Superior temporal gyrus (tissue), 1 donor: ENCODE results near the gene ITGA11.

Source experiments
- DNase-seq: peaks from one replicate; pipeline ENCODE4 v3.0.0-alpha.2; 2016; ENCODE audit errors: extremely low spot score

ITGA11 gene

DNA sequence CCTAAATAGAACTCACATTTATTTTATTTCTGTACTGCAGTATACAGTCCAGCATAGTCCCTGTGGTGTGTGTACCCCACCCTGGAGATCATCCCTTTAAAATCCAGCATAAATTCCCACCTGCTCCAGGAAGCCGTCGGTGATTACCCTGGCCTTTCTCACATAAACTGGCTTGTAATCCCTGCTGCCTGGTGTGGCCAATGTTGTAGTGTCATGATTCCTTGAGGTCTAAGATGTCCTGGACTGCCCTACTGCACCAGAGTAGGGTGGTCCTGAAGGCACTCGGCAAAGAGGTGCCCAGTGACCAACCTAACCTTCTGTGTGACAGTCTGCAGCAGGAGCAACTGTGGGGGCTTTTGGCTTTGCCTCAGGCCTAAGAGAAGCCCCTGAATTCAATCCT, 58.9 kb downstream of the ITGA11 start:
- DNase-seq, result no peak

DNA sequence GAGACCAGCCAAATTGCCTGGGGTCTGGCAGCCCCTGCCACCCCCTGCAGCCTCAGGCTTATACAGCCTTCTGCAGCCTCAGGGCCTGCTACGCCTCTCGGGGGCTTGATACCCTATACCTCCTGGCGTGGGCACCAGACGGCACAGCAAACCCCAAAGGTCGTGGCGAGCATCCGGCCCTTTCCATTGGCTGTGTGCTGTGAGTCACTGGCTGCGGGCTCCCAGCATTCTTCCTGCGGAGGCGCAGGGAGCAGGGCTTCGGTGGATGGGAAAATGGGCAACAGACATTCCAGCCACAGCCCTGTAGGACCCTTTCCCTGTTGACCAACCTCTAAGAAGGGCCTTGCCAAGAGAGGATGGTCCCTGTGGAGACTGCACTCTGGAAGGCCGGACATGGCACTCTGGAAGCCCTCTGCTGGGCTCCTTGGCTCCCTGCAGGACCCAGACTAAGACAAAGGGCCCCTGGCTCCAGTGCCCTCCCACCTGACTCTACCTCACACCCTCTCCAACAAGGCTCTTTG, 59.6 kb downstream of the ITGA11 start:
- DNase-seq, result no peak

DNA sequence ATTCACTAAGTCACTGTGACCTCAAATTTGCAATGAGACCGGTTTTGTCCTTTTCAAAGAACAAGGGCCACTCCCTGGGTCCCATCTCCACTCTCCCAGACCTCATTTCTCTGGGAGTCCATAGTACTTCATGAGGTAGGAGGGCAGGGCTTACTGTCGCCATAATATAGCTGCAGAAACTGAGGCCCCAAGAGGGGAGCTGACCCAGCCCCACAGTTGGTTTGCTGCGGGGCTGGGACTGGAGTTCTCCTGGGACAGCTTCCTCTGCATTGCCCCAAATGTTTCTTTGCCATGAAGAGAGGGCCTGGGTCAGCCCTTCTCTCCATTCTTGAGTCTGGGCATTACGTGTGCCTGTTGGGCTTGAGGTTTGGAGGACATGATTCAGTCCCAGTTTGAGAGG, 60.1 kb downstream of the ITGA11 start:
- no peak for DNase-seq

DNA sequence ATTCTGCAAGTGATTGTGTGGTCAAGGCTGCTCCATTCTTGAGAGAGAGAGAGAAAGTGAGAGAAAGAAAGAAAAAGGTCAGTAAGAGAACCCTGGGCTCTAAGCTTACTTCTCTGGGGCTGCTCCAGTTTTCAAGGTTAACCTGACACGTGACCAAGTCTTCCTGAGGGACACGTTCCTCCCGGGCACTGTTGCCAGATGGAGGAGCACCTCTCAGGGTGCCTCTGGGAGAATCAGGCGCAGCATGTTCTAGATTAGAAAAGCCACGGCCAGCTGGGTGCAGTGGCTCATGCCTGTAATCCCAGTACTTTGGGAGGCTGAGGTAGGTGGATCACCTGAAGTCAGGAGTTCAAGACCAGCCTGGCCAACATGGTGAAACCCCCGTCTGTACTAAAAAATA, 60.8 kb downstream of the ITGA11 start:
- DNase-seq, result no peak

DNA sequence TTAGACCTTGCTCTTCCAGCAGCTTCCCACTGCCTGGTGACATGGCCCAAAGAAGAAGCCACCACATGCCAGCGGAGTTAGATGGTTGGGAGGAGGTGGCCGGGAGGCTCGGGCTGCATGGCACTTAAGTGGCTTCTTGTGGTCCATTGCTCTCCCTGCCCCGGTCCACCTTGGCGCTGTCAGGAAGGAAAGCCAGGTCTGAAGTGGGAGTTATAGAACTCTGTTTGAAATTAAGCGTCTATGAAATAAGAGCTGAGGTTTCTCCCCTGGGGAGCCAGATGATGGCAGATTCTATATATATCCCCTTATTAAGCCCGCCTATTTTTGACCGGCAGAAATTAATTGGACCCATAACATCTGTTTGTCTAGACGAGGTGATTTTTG, 61.2 kb downstream of the ITGA11 start:
- DNase-seq, result no peak

DNA sequence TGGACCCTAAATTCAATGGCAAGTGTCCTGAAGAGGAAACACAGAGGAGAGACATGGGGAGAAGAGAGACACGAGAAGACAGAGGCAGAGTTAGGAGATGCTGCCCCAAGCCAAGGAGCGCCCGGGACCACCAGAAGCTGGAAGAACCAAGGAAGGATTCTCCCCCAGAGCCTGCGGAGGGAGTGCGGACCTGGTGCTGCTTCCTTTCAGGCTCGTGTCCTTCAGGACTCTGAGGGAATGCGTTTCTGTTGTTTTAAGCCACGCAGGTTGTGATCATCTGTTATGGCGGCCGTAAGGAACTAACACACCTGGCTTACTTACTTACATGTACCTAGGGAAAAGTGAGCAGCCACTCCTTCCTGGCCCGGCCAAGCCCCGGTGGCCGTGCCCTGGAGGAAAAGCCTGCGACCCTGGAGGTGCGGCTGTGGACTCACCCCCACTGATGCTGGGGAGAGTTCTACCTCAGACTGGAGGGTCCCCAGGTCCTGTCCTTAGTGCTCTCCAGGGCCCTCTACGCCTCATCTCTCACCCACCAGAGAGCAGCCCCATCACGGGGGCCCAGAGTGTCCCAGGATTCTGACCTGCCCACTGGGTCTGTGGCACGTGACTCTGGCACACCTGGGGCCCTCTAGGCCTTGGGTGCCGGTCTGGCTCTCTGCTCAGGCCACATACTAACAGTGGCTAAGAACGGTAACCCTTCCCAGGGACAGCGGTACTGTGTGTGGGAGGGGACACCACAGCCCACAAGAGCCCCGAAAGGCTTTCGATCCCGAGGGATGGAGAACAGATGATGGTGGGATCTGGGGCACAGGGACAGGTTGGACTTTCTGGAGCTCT, 61.8 kb downstream of the ITGA11 start:
- DNase-seq, result no peak

DNA sequence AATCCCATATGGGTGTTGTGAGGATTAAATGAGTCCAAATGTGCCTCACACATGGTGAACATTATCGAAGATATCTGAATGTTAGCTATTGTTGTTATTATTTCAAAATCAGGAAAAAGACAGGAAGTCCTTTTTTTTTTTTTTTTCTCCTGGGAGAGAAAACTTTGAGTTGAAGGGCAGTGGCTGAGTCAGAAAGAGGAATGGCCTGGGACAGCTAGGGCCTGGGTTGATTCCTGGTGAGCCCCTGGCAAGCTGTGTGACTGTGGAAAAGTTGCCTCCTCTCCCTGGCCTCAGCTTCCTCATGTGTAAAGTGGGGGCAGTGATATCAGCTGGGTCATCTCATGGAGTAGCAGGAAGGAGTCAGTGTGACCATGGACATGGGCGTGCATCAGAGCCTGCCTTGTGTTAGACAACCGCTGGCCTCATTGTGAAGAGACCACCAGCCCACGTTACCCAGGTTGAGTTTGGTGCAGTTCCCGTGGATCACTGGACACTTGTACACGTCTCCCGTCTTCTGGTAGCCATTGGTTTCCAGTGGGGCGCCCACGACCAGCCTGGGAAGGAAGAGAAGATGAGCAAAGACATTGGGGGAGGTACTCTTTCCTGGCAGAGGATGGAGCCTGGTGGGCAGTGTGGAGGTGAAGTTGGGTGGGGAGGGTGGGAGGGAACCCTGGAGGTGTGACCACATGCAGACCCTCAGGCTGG, 63.1 kb downstream of the ITGA11 start:
- DNase-seq, result no peak

DNA sequence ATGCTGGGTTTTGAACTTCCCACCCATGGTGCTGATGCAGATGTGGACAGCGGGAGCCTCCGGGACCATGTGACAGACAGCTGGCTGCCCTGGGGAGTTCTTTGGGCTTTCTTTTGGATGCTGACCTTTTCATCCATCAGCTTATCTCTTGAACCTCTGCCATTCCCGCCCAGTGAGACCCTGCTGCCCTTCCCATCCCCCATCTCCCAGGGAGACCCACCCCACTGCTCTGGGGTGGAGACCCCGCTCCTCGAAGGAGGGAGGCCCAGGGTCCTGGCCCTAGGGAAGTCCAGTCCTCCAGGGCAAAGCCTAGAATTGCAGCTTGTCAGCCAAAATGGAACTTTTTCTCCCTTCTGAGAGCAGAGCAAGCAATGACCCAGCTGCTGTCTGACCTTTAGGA, 64.0 kb downstream of the ITGA11 start:
- DNase-seq, result no peak

DNA sequence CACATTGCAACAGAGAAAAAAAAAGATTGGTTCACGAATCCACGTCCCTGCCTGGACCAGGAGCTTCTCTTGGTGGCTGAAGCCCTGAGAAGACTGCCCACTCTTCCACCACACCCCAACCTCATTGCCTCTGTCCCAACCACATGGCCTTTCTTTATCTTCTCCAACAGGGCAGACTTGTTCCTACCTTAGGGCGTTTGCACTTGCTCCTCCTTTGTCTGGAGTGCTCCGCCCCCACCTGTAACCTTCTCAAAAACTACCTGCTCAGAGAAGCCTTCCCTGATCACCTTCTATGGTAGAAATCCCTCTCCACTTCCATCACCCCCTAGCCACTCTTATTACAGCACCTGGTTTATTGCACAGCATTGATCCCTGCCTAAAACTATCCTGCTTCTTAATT, 64.7 kb downstream of the ITGA11 start:
- DNase-seq, result no peak

DNA sequence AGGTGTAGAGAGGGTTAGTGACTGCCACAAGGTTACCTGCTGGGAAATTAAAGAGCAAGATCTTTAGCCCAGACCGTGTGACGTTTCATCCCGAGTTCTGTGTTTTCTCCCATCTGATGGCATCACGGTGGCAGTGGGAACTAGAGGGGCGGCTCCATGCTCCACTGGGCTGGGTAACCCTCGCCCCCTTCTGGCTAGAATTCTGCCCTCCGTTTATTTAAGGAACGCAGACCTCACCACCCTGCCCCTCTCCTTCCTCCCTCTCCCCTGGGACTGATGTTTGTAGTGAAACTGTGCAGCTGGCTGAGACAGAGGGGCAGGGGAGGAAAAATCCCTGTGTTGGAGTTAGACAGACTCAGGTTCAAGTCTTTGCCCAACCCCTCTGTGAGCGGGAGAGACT, 65.6 kb downstream of the ITGA11 start:
- no peak for DNase-seq

DNA sequence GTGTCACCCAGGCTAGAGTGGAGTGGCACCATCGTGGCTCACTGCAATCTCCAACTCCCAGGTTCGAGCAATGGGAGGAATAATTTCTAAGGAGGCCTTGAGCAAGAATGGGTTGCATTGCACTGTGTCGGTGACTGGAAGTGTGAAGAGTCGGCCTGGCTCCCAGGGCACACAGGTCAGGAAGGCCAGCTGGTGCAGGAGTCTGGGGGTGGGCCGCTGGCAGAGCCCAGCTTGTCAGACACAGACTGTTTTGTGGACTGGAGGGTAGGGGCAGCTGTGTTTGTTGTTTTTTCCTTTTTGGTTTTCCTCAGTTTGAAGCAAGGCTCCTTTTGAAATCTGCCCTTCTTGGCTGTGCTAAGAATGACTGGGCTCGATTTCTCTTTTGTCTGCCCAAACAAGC, 66.2 kb downstream of the ITGA11 start:
- no peak for DNase-seq

DNA sequence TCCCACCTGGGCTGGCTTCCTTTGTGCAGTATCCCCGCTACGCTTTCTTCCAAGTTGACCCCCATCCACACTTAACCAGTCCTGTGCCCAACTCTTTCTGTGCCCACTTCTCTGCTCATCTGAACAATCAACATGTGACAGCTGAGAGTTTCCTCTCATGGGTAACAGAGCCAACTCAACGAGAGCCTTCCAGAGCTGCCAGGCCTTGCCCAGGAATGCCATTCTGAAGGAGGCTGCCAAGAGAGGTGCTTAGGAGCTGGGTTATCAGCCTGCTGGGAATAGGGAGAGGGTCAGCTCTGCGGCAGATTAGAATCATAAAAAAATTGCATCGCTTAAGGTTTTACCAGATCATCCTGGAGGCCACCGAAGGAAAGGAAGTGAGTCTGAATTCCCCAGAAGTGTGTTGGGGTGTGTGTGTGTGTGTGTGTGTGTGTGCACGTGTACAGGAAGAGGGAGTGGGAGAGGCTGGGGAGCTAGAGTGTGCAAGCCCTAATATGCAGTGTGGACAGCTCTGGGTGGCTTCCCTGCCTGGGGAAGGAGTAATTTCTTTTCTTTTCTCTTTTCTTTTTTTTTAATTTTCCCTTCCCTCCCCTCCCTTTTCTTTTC, 66.7 kb downstream of the ITGA11 start:
- DNase-seq, result no peak

DNA sequence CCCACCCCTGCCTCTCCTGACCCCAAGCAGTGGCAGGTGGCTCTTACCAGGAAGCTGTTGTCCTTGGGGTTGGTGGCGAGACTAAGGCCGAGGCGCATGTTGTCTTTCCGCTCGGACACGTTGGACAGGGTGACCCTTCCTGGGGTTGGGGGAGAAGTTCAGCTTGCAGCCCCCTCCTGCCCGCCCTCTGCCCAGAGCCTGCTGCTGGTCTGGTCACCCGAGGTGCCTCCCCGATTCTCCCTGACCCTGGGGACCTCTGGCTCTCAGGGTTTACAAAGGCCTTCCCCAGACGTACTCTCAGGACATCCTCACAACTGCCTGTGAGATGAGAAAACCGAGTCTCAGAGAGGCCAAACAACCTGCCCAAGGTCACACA, 67.3 kb downstream of the ITGA11 start:
- no peak for DNase-seq

DNA sequence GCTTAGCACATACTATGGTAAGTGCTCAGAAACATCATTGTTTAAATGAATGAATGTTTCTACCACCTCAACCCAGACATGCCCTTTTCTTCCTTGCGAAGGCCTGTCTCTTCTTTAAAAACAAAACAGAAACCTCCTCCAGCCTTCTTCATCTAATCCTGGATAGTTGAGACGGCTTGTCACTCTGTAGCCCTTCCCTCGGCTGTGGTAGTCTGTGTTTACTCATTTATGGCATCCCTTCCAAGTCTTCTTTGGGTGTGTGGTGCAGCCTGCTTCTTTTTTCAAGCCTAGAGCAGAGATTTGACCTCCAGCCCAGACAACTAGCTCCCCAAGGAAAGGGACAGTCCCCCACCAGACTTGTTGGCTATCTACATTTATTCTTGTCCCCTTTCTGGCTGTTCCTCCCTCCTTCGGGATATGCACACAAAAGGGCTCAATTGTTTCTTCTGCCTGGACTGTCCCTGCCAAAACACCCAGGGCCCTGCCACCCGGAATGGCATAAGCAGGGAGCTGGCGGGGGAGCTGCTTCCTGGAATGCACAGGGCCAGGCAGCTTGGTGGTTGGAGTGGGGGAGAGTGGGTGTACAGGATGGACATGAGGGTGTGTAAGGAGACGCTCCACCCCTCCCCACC, 67.8 kb downstream of the ITGA11 start:
- DNase-seq, result peak; percentile 41

DNA sequence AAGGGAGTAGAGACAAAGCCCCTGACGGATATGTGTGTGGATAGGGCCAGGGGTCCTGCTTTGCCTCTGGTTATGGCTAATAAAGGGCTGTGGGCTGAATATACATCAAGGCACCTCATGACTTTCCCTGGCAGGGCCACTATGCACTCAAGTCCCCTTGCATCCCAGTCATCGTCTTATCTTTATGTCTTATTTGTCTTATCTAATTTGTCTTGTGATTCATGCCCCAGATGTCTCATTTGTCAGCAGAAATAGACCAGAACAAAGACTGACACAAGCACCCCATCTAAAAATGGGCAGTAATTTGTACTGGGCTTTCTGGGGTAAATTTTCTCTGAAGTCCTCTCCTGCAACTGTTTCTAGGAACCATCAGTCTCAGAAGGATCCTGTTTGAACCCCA, 68.6 kb downstream of the ITGA11 start:
- DNase-seq, result no peak

DNA sequence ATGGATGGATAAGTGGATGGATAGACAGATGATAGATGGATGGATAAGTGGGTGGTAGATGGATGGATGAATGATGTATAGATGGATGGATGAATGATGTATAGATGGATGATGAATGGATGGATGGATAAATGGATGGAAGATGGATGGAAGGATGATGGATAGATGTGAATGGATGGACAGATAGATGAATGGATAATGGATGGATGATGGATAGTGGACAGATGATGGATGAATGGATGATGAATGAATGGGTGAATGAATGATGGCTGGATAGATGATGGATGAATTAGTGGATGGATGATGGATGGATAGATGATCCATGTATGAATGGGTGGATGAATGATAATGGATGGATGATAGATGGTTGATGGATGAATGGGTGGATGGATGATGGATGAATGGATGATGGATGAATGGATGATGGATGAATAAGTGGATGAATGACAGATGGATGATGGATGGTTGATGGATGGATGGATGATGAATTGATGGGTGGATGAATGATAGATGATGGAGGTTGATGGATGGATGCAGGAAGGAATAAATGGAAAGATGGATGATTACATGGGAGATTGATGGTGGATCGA, 69.3 kb downstream of the ITGA11 start:
- no peak for DNase-seq

DNA sequence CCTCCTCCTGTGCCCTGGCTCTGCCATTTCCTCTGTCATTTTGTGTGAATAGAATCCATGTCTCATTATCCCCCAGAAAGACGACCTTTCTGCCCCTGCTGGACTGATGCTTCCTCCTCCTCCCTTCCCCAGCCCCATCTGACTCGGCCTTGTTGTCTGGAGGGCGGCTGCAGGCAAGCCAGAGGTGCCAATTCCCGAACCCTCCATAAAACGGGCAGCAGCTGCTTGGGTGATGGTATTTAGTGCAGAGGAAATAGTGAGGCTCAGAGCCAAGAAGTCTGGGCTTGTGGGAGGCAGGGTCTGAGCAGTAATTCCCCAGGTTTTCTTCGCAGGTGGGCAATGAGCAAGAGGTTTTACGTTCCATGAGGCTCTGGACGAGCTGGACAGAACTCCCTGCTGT, 71.2 kb downstream of the ITGA11 start:
- DNase-seq, result no peak

DNA sequence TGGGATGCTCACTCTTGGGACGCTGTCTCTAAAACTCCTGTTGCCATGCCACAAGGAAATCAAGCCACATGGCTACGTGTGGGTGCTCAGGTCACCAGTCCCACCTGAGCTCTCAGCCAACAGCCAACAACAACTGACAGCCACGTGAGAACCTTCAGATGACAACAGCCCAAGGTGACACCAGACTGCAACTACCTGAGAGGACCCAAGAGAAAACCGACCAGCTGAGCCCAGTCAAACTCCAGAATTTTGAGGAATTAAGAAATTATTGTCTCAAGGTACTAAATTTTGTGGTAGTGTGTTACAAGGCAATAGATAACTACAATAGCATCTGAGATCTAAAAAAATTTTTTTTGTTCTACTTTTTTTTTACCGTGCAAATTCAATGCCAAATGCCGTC, 75.2 kb downstream of the ITGA11 start:
- no peak for DNase-seq

DNA sequence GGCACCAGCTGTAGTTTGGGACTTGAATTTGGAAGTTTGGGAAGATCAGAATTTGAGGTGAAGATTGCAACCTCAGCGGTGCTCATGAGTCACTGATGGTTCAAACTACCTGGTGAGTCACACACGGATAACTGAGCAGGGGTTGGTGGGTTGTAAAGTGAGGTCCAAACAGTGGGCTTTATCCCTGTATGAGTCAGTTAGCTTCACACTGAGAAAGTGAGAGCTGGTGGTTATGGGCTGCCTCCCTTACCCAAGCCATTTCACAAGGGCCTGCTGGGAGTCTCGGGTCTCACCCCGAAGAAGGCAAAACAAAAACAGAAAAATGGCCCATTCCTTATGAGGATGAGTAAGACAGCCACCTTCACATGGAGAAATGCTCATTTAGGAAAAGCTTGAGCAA, 77.0 kb downstream of the ITGA11 start:
- no peak for DNase-seq

DNA sequence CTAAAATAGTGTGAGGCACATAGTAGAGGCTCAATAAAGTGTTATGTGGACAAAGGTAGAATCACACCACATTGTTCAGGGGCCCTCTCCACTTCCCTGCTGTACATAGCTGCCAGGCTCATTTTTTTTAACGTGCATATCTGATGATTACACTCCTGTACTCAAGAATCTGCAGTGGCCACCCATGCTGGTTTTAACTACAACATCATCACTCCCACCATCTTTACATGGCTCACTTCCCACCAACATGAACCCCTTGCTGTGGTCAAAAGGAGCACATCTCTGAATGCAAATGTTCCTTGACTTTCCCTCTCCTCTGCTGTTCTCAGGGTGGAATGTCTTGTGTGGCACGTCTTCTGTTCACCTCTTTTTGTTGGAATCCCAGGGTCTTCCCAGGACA, 77.7 kb downstream of the ITGA11 start:
- no peak for DNase-seq

DNA sequence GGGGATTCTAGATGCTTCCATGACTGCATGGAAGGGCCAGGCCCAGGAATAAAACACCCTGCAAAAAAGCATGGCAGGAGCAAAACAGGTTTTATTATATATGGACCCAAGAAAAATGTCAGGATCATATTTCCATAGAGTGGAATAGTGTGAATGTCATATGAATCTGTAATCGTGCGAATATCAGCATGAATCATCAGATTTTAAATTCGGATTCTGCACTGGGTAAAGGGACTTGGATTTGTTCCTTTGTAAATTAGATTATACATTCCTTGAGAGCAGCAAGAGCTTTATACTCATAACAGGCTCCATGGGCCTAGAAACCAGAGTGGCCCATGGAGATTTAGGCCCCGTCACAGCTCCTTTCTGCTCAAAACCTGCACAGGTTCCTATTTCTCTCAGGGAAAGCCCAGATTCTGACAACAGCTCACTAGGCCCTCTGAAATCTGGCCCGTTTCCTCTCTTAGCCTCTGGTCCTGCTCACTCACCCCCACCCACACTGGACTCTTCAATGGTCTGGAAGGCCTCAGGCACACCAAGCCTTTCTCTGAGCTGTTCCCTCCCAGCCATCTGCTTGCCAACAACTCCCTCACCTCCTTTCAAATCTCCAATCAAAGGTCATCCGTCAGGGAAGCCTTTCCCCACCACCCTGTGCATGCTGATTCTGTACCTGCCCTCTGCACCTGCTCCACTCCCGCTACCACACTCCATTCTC, 78.4 kb downstream of the ITGA11 start:
- no peak for DNase-seq
